ENCODE data around the gene CFAP77.

The CFAP77 gene

GRCh38 chr9:132497731-132498130, 87.7 kb downstream of the CFAP77 start:
- DNase-seq = no peak

- no peak for DNase-seq
These were observed 88.7 kb downstream of the CFAP77 start for GRCh38 chr9:132498531-132499210.

- no peak for DNase-seq
These were observed 89.2 kb downstream of the CFAP77 start for GRCh38 chr9:132499251-132499650.

- DNase-seq = no peak
These were observed 90.2 kb downstream of the CFAP77 start for GRCh38 chr9:132500193-132500592.

DNA sequence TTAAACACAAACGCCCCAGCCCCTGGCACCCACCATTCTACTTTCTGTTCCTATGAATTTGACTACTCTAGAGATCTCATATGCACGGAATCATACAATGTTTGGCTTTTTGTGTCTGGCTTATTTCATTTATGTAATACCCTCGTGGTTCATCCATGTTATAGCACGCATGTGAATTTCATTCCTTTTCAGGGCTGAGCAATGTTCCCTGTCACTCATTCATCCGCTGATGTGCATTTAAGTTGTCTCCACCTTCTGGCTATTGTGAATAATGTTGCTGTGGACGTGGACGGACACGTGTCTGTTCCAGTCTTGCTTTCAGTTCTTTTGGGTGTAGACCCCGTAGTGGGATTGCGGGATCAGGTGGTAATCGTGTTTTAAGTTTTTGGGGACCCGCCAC, 92.5 kb downstream of the CFAP77 start:
- no peak for DNase-seq

GRCh38 chr9:132503116-132503515, 93.1 kb downstream of the CFAP77 start:
- DNase-seq = no peak

DNA sequence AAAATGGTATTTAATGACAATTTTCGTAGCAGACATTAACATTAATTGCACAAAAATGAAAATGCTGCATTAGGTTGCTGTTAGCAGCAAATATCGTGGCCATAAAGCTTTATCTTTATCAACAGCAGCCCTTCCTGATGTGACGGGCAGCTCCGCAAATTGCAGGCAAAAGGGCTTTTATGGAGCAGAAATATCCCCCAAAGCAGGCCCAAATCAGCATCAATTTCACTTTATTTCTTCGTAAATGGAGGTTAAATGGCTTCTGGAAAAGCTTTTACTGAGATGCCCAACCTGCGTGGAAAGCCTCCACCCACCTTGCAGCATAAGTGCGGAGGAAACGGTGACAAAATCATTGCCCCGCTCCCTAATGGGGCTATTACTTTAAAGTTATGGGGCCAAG, 94.5 kb downstream of the CFAP77 start:
- no peak for DNase-seq

- DNase-seq = peak in 1 of 2 experiments; percentile 44
These were observed 96.1 kb downstream of the CFAP77 start for GRCh38 chr9:132505991-132506655.

DNA sequence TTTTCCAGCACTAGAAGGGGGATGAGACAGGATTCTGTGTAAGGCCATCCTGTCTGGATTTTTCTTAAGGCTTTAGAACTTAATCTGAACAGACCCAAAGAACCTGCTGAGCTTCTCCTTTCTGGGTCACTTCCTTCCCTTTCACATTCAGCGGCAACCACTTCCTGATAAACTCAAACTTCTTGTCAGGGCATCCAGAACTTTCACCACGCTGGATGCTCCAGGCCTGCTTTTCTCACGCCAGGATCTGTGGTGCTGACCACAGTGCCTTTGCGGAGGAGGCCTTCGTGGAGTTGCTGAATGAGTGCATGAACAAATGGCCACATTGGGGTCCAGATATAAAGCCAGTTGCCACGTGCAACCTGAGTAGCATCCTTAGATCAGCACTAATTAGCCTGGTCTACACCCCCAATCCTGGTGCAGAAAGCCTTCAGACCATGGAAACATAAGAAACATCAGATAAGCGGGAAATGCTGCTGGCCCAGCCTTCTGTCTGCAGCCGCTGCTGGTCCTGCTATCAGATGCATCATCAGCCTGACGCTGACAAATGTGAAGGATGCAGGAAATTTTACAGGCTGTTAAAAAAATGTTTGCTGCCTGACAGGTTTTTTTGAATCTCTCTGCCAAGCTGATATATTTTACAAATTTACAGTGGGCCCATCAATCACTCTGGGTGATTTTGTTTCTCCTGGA, 97.1 kb downstream of the CFAP77 start:
- no peak for DNase-seq

GRCh38 chr9:132507670-132508469, 97.9 kb downstream of the CFAP77 start:
- peak; percentile 61 to 68 for DNase-seq

DNA sequence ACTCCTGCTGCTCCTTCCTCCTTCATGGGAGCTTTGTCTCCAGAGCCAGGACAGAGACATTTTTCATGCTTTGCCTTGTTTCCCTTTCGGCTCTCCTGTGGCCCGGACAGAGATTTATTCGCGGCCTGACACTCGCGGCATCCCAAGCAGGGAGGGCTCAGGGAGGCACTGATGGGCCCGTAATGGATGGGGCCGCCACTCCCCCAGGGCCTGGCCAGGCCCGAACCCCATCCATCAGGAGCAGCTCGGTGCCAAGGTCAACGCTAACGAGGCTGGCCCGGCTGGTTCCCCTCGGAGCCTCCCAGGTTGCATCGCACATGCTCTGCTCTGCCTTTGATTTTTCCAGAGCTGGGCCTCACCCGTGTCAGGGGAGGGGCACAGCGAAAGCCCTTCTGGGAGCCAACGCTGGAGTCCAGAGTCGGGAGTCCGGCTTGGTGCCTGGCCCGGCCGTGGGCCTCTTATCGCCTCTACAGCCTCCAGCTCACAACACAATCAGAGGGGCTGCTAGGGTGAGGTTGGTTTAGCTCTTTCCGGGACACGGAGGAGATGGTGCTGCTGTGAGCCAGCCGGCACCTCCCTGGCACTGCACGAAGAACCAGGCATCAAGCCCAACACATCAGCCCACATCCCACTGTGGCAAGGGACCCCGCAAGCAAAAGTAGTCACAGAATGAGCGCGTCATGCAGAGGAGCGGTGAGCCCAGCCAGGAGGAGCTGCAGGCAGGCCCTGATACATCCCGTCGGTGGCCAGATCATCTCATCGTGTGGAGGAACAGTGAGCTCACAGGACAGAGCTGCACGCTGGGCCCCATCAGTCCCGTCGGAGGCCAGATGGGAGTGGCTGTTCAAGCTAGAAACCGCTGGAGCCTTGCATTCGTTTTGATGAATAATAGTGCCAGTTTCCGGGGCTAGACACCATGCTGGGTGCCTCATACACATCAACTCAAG, 100.2 kb downstream of the CFAP77 start:
- DNase-seq = no peak

DNA sequence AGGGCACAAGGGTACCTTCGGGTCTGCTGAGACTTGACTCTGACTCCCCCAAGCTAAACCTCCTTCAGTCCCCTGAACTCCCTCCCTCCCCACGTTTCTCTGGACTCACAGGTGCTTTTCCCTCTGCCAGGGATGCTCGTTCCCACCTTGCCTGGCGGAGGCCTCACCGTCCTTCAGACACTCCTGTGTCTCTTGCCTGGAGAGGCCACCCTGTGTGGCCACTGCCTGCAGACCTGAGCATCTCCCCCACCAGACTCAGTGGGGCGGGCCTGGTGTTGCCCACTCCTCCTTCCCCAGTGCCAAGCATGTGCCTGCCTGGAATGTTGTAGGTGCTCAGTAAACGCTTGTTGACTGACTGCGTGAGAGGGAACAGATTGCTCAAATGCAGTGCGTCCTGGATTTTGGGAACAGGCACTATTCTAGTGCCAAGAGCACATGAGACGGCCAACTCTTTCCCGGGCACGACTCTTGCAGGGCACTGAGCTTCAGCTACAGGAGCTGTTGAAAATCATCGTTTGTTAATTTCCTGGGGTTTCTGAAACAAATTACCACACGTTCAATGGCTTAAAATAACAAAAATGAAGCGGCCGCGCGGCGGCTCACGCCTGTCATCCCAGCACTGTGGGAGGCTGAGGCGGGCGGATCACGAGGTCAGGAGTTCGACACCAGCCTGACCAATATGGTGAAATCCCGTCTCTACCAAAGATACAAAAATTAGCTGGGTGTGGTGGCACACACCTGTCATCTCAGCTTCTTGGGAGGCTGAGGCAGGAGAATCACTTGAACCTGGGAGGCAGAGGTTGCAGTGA, 101.4 kb downstream of the CFAP77 start:
- no peak for DNase-seq

GRCh38 chr9:132513416-132513815, 103.4 kb downstream of the CFAP77 start:
- DNase-seq = no peak

DNA sequence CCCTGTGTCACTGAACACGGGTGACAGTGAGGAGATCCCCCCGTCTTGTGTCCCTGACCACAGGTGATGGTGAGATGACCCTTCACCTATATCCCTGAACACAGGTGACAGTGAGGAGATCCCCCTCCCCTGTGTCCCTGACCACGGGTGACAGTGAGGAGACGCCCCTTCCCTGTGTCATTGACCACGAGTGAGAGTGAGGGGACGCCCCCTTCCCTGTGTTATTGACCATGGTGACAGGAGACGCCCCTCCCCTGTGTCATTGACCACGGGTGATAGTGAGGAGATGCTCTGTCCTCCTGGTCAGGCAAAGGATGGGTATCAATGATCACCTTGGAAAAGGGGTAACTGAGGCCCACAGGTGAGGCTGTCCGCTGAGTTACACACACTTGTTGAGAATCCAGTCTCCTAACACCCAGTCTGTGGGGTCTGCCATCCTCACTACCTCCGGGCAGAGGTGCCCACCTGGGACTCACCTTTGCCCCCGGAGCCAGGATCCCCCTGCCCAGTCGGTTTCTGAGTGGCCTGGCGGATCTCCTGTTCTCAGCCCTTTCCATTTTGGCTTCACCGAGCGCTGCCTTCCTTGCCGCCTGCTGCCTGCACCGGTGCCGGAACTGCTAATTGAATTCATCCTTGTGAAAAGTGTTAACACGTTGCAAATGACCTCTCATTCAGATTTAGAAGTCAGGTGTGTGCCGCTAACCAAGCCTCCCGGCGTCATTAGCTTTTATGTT, 104.2 kb downstream of the CFAP77 start:
- no peak for DNase-seq

- no peak for DNase-seq
These were observed 104.8 kb downstream of the CFAP77 start for GRCh38 chr9:132514821-132515220.

DNA sequence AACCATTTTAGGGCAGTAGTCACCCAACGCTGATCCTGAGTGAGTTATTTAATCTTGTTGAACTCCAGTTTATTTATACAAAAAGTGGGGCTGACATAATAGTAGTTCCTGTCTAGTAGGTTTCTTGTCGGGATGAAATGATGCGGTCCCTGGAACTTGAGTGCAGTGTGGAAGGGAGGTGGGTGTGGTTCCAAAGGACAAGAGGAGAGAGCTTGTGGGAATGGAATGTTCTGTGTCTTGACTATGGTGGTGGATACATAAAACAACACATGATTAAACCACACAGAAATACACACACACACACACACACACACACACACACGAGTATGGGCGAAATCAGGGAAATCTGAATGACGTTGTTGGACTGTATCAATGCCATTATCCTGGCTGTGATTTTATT, 106.3 kb downstream of the CFAP77 start:
- no peak for DNase-seq

DNA sequence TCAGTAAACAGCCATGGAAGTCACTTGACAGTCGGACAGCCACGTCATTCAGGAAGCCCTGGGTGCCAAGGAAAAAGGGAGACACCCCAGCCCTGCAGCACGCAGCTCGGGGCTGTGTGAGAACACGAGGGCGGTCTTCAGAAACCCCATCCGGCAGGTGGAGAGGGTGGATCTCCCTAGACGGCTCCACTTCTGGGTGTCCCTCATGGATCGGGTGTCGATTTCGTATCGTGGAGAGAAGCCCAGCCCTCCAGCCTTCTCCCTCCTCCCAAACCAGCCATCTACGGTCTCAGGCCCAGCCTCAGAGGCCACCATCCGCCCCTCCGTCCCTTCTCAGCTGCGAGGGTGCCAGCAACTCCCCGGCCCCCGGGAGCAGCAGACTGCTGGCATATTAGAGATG, 106.9 kb downstream of the CFAP77 start:
- DNase-seq = no peak

GRCh38 chr9:132517815-132518550, 108.0 kb downstream of the CFAP77 start:
- no peak for DNase-seq

DNA sequence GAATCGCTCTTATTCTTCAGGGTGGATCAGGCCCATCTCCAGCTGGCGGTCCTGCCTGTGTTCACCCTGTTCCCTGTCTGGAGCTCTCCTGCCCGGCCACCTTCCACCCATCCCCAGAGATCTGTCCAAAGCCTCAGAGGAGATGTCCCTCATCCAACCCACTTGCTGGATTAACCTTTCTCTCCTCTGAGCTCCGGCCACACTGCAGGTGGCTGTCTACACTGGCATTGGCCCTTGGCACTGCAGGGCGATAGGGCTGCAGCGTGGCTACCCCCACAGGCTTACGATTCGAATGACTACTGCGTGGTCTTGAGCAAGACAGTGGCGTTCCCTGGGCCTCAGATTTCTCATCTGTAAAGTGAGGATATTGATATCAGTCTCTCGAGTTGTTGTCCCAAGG, 108.6 kb downstream of the CFAP77 start:
- no peak for DNase-seq

DNA sequence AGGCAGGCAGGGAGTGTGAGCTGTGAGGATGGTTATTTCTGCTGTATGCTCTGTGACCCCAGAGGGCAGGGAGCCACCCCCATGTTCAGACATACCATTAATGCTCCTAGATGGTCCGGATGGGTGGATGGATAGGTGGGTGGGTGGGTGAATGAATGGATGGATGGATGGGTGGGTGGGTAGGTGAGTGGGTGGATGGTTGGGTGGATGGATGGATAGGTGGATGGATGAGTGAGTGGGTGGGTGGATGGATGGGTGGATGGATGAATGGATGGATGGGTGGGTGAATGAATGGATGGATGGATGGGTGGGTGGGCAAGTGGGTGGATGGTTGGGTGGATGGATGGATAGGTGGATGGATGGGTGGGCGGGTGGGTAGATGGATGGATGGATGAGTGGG, 109.0 kb downstream of the CFAP77 start:
- no peak for DNase-seq
